SU-DHL-6 (cell line): ENCODE results near the gene FBXW2.

Experiments used
- H2AFZ ChIP-seq: fragments of 200-600 bp; sonication (generic); 2 replicates; pipeline ENCODE4 v1.6.1; 2014; ENCODE audit warnings: low read depth, mild to moderate bottlenecking, moderate library complexity, mixed read lengths, antibody characterized with exemption, low read length; ENCODE audit not compliant: severe bottlenecking
- H3F3A ChIP-seq: fragments of 200-600 bp; shearing (Covaris generic); 2 replicates; pipeline ENCODE4 v1.6.0; 2016; ENCODE audit warnings: antibody characterized with exemption, mild to moderate bottlenecking; ENCODE audit not compliant: insufficient read depth
- H3K27ac ChIP-seq: fragments of 200-600 bp; sonication (generic); 2 replicates; pipeline ENCODE4 v1.5.1; 2016; ENCODE audit warnings: low read depth, mild to moderate bottlenecking, low read length, moderate library complexity, mixed read lengths
- H3K27me3 ChIP-seq: fragments of 200-600 bp; sonication (generic), shearing (Covaris generic); 2 replicates; pipeline ENCODE4 v1.6.0; 2014; ENCODE audit warnings: mild to moderate bottlenecking, low read length
- H3K36me3 ChIP-seq: fragments of 200-600 bp; sonication (generic); 2 replicates; pipeline ENCODE4 v1.6.1; 2014; ENCODE audit warnings: mild to moderate bottlenecking, low read length, mixed read lengths
- H3K4me2 ChIP-seq: fragments of 300-600, 200-600 bp; shearing (Covaris generic), sonication (generic); 2 replicates; pipeline ENCODE4 v1.6.0; 2014; ENCODE audit warnings: low read length, low read depth, mild to moderate bottlenecking; ENCODE audit not compliant: poor library complexity, severe bottlenecking
- H3K4me3 ChIP-seq: fragments of 200-600 bp; sonication (generic); 2 replicates; pipeline ENCODE4 v1.5.1; 2014; ENCODE audit warnings: antibody characterized with exemption, low read length, mild to moderate bottlenecking, mixed read lengths; ENCODE audit not compliant: insufficient read depth, poor library complexity, severe bottlenecking
- H3K79me2 ChIP-seq: fragments of 200-600 bp; sonication (generic); 2 replicates; pipeline ENCODE4 v1.6.1; 2014; ENCODE audit warnings: mild to moderate bottlenecking, low read length, moderate library complexity; ENCODE audit not compliant: insufficient read depth
- H3K9ac ChIP-seq: fragments of 200-600 bp; sonication (generic); 2 replicates; pipeline ENCODE4 v1.7.0; 2014; ENCODE audit warnings: mild to moderate bottlenecking, low read length
- H3K9me2 ChIP-seq: fragments of 200-600 bp; sonication (generic); replicated peaks from 2 replicates; pipeline ENCODE4 v1.6.1; 2014; ENCODE audit warnings: low read length; ENCODE audit not compliant: insufficient read depth
- H3K9me3 ChIP-seq: fragments of 200-600 bp; sonication (generic); 2 replicates; pipeline ENCODE4 v1.6.1; 2014; ENCODE audit warnings: low read length, mixed read lengths; ENCODE audit not compliant: insufficient read depth
- H4K20me1 ChIP-seq: fragments of 200-600 bp; sonication (generic); 2 replicates; pipeline ENCODE4 v1.6.1; 2014; ENCODE audit warnings: low read depth, mild to moderate bottlenecking, antibody characterized with exemption, low read length, moderate library complexity, mixed read lengths
- EZH2phosphoT487 ChIP-seq: fragments of 200-600 bp; sonication (generic), shearing (Covaris generic); conservative IDR thresholded peaks from 2 replicates; pipeline ENCODE4 v1.6.1; 2018; ENCODE audit warnings: mild to moderate bottlenecking, antibody characterized with exemption, low read length, moderate library complexity, mixed read lengths
- TF ChIP-seq, protein P1 (sequence below): fragments of 200-600 bp; sonication (generic); IDR thresholded peaks from one replicate; pipeline ENCODE4 v1.5.1; 2017; ENCODE audit warnings: antibody characterized with exemption, mild to moderate bottlenecking, low read length, moderate library complexity; ENCODE audit not compliant: insufficient read depth, poor library complexity, severe bottlenecking

The FBXW2 gene

GRCh38 chr9:120768247-120768646, 25.0 kb downstream of the FBXW2 start:
- Histone ChIP-seq H3F3A (no peaks in the 10 kb centered on the region), H3K79me2 (no peaks in the 10 kb centered on the region), H3K4me3 (no peak overlapping the region), H2AFZ (no peak overlapping the region), H3K4me2 (no peak overlapping the region), H3K9me2 (no peaks in the 10 kb centered on the region), H3K9ac (no peak overlapping the region), H3K9me3 (no peaks in the 10 kb centered on the region), H3K27me3 (no peaks in the 10 kb centered on the region), H4K20me1 (no peaks in the 10 kb centered on the region), H3K36me3 (peaks cover 19% of the 10 kb centered on the region; the same call in 1 of the 2 replicates), H3K27ac (no peak overlapping the region)
- TF ChIP-seq, protein P1, sequence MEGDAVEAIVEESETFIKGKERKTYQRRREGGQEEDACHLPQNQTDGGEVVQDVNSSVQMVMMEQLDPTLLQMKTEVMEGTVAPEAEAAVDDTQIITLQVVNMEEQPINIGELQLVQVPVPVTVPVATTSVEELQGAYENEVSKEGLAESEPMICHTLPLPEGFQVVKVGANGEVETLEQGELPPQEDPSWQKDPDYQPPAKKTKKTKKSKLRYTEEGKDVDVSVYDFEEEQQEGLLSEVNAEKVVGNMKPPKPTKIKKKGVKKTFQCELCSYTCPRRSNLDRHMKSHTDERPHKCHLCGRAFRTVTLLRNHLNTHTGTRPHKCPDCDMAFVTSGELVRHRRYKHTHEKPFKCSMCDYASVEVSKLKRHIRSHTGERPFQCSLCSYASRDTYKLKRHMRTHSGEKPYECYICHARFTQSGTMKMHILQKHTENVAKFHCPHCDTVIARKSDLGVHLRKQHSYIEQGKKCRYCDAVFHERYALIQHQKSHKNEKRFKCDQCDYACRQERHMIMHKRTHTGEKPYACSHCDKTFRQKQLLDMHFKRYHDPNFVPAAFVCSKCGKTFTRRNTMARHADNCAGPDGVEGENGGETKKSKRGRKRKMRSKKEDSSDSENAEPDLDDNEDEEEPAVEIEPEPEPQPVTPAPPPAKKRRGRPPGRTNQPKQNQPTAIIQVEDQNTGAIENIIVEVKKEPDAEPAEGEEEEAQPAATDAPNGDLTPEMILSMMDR: no peak
- no peak for TF ChIP-seq EZH2phosphoT487

DNA sequence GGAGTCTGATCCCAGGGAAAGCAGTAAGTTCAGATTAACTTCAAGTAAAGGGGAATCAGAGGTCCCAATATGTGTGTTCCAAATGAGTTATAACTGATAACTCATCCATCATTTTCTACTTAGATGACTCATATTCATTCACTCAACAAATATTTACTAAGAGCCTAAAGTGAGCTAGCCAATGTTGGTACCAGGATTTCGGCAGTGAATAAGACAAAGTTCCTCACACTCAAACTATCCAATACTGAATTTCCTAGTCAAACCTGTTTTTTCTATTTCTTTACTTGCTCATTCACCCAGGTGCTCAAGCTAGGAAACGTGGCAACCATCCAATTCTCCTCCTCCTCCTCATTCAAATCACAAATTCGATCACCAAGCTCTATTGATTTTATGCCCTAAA, 25.8 kb downstream of the FBXW2 start:
- H3K27me3 ChIP-seq: no peaks in the 10 kb centered on the region
- H3K9me3 ChIP-seq: no peaks in the 10 kb centered on the region
- H3K9ac ChIP-seq: no peak overlapping the region
- H3K79me2 ChIP-seq: no peaks in the 10 kb centered on the region
- H3K9me2 ChIP-seq: no peaks in the 10 kb centered on the region
- no peak for TF ChIP-seq EZH2phosphoT487
- TF ChIP-seq, protein P1: no peak
- H3K4me2 ChIP-seq: no peak overlapping the region
- no peak overlapping the region for H3K27ac ChIP-seq
- no peak overlapping the region for H3K4me3 ChIP-seq
- no peaks in the 10 kb centered on the region for H3F3A ChIP-seq
- no peaks in the 10 kb centered on the region for H4K20me1 ChIP-seq
- H3K36me3 ChIP-seq: peaks cover 22% of the 10 kb centered on the region; the same call in 1 of the 2 replicates
- no peak overlapping the region for H2AFZ ChIP-seq

DNA sequence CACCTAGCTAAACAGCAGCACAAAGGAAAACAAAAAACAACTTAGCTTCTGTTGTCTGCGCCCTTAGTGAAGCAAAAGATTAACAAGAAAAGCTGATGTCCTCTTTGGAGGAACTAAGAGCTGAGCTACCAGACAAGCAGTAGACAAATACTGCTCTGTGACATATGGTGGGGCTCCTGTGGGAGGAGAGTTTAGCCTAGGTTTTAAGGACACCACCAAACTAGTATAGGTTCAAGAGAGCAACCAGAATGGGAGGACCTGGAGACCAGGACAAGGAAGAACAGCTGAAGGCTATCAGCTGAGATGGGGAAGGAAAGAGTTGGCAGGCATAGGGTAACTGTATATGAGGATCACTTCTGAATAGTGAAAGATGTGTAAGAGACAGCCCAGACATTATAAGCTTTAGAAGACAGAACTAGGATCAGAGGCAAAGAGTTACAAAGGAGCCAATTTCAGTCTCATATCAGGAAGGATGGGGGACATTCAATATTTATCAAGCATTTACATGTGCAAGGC, 27.2 kb downstream of the FBXW2 start:
- Histone ChIP-seq H3K9me2 (no peaks in the 10 kb centered on the region), H3K79me2 (no peaks in the 10 kb centered on the region), H3K27ac (no peak overlapping the region), H3K27me3 (no peaks in the 10 kb centered on the region), H4K20me1 (no peaks in the 10 kb centered on the region), H3K9ac (no peak overlapping the region), H2AFZ (no peak overlapping the region), H3F3A (no peaks in the 10 kb centered on the region), H3K4me2 (no peak overlapping the region), H3K4me3 (no peak overlapping the region), H3K36me3 (peaks cover 18% of the 10 kb centered on the region; the same call in 1 of the 2 replicates), H3K9me3 (no peaks in the 10 kb centered on the region)
- no peak for TF ChIP-seq EZH2phosphoT487
- TF ChIP-seq, protein P1: no peak
